Activated T-cell treated with anti-CD3 and anti-CD28 coated beads for 4 hours (primary cell): Measurements from ENCODE around the gene RSPH1.

Source experiments
- DNase-seq: peaks from one replicate; pipeline ENCODE4 v3.0.0-alpha.2; 2020

The RSPH1 gene

DNA sequence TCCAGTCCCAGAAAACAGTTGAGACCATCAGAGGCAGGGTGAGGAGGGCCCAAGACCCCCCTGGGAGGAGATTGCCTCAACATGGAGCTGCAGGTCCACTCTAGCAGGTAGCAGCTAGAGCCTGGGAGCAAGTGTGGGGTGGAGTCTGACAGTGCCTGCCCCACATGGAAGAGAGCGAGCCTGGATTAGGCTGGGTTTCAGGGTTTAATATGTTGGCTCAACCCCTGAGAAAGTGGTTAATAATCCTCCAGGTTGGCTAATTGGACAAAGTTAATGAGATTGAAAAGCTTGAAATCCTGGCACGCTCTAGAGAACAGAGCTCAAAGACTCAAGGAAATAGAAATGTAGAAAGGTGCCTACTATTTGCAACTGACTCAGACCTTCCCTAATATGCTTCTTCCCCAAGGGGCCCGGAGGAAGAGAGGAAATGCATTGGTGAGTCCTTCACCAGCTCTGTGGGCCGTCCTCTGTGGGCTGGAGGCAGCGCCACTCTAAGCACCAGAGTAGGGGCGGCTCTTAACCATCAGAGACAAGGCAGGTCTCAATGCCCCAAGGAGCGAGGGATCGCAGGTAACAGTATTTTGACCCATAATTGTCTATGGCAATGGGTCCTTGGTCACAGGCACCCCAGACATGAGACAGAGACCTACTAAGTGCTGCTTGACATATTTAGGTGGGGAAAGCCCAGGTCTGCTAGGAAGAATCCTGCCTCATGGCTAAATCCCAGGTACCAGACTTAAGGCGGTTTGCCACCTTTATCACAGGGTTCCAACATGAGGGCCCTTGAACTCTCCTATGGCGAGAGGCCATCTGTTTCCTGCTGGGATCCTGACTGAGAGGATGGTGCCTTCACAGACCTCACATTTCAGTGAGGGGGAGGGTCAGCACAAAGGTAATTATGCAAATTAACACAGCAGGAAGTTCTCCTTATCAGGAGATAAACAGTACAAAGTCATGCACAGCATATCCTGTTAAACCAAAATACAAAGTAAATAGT is 33.8 kb downstream of the RSPH1 start:
- no peak for DNase-seq

DNA sequence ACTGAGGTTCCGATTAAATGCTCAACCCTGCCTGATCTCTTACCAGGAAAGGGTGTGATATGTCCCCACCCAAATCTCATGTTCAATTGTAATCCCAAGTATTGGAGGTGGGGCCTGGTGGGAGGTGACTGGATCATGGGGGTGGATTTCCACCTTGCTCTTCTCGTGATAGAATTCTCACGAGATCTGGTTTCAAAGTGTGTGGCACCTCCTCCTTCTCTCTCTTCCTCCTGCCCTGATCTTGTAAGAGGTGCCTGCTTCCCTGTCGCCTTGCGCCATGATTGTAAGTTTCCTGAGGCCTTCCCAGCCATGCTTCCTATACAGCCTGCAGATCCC is 34.9 kb downstream of the RSPH1 start:
- DNase-seq = no peak

DNA sequence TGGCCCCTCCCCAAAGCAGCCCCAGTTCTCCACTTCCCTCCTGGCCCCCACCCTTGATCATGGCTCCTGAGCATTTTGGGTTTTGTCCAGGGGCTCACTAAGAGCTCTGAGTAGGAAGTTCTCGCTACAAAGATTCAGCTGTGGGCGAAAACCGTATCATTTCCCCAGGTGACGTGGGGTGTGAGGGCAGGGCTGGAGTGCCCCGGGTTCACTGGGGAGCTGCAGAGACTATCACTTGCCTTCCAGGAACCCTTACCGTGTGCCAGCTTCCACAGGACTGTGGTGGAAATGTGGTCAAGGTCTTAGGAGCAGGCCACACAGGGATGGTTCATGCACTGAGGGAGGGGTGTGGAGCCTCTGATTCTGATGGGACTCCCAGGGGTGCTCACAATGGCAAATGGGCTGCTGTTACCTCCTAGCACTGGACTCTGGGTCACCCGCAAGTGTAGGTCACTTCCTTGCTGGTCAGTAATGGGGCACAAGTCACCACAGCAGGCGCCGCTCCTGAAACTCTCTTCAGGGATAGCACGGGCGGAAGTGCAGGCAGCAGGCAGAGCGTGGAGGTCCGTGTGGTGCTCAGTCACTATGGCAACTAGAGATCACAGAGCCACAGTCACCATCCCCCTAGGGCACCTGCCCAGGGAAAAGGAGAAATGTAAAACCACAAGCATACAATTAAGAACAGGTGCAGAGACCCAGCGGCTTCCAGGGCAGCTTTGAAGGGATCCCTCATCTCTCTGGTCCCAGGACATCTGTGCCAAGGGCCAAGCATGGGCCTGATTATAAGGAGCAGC is 35.4 kb downstream of the RSPH1 start:
- DNase-seq = peak; percentile 18

DNA sequence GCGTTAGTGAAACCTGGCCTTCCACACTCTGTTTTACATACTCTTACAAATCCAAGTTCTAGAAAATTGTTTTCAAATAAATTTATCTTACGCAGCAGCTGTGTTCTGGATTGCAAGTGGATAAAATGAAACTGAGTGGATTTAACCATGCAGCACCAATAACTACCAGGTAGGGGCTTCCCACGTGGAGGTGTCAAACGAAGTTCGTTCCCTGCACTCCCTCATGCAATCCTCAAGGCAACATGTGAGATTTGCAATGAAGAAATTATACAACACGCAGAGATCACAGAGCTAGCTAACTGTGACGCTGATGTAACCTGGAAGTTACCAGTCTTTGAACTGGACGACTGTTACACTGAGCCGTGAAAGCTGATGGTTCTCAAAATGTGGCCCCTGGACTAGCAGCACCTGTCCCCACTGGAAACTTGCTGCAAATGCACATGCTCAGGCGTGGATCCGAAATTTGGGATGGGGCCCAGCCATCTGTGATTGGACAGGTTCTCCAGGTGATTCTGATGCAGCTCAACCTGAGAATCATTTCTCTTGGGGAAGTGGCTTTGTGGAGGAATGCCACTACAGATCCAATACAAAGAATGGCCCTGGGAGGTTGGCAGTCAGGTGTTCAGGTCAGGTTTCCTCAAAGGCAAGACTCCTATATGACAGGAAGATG is 36.3 kb downstream of the RSPH1 start:
- DNase-seq = no peak

DNA sequence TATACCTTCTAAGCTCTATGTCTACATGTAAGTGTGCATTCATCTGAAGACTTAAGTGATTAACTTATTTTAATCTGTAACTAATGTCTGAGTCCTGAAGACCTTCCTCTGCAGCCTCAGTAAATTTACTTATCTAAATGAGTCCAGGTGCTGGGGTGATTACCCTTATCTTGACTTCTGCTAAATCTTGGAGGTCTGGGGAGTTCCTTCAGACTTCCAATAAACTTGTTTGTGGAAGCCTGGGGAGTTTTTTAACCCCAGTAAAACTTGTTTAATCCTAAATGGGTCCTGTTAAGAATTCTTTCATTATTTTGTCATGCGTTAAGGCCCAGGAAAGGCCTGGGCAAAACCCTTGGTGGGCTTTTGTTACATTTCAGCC is 37.0 kb downstream of the RSPH1 start:
- DNase-seq = no peak

DNA sequence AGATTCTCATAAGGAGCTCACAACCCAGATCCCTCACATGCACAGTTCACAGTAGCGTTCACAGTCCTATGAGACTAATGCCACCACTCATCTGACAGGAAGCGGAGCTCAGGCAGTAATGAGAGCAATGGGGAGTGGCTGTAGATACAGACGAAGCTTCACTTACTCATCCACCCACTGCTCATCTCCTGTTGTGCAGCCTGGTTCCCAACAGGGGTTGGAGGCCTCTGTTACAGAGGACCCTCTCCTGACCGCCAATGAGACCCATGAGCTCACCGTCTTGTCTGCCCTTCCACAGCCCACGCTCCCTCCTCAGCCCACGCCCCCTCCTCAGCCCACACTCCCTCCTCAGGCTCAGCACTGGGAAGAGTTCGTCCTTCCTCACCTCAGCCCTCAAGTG is 39.6 kb downstream of the RSPH1 start:
- peak; percentile 35 for DNase-seq

DNA sequence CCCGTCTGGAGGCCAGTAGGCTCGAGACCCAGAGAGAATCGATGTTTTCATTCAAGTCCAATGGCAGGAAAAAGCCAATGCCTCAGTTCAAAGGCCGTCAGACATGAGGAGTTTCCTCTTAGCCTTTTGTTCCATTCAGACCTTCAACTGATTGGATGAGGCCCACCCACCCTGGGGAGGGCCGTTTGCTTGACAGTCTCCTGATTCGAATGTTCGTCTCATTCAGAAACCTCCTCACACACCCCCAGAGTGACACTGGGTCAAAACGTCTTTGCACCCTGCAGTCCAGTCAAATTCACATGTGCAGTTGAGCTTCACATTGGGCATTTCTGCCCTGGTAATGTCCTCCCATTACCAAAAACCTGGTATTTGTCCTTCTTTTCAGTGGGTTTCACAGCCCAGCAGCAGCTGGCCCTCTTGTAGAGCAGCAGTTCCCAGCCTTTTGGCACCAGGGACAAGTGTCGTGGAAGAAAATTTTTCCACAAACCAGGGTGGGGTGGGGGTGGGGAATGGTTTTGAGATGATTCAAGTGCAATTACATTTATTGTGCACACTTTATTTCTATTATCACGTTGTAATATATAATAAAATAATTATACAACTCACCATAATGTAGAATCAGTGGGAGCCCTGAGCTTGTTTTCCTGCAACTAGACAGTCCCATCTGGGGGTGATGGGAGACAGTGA is 40.1 kb downstream of the RSPH1 start:
- DNase-seq = no peak

DNA sequence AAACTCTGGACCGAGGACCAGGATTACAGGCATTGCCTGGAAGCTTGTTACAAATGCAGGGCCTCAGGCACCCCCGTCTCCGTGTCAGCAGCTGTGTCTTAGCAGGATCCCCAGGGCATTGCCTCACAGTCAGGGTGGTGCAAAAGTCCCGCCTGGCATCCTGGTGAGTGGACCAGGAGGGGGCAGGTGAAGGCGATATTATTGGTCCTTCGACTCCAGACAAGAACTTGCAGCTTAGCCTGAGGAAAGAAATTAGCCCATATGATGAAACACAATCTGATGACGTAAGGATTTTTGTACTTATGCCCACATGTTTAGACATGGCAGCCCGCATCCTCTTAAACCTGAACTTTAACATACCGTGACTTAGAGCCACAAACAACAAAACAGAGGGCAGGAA is 40.8 kb downstream of the RSPH1 start:
- no peak for DNase-seq

DNA sequence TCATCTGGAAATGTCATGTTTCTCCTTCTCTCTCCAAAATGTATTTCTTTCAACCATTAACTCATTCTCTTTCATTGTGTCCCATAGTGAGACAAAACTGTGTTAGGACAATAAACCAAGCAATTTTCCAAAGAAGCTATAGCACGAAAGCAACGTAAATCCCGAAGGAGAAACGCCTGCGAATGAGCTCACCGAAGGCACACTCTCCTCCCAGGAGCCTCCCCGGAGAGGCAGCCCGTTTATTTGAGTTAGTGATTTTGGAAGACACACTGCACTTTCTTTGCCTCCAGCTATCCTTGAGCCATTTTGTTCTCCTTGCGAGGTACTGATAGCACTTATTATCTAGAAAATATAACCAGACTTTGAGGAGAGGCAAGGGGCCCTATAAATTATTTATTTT is 41.2 kb downstream of the RSPH1 start:
- no peak for DNase-seq

DNA sequence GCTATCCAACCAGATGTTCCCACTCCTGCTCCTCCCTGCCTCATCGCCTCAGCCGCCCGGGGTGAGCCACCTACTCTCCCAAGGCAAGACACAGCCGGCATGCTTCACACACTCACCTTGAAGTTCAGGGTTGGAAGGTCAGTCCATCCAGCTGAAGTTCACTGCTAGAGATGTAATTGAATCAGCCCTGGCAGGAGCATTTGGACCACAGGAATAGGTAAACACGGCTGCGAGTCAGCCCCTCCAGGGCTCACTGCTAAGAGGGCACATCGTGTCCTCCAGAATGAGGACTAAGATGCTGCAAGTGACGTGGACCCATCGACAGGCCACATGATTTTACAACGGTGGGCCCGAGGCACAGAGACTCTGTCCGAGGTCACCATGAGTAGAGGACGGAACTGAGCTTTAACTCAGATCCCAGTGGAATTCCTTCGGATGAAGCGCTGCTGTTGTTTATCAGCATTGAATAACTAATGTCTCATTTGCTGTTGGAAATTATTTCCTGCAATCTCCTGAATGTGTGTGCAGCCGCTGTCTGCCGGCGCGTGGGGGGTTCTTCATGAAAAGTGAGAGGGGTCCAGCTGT is 41.9 kb downstream of the RSPH1 start:
- DNase-seq = no peak

DNA sequence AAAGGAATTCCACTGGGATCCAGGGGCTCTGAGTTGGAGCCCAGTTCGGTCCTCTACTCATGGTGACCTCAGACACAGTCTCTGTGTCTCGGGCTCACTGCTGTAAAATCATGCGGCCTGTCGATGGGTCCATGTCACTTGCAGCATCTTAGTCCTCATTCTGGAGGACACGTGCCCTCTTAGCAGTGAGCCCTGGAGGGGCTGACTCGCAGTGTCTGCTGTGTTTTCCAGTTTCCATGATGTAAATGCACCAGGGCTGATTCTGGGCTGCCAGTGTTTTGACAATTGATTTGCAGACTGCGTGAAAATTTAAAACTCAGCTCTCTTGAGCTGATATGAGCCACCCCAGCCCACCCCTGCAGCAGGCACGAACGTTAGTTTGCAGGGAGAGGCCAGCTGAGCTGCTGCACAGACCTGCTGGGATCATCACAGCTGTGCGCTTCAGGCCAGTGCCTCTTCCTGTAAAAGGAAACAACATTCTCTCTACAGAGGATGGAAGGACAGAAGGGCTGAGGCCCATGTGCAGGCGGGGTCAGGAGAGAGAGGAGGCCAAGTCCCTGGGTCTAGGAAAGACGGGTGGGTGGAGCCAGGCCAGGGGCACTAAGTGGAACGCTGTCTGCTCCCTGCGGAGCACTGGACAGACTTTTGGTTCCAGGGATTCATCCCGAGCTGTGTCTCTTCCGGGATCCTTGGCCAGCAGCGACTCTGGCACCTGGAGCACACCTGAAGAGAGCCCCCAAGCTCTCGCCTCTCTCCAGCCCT is 42.6 kb downstream of the RSPH1 start:
- no peak for DNase-seq

DNA sequence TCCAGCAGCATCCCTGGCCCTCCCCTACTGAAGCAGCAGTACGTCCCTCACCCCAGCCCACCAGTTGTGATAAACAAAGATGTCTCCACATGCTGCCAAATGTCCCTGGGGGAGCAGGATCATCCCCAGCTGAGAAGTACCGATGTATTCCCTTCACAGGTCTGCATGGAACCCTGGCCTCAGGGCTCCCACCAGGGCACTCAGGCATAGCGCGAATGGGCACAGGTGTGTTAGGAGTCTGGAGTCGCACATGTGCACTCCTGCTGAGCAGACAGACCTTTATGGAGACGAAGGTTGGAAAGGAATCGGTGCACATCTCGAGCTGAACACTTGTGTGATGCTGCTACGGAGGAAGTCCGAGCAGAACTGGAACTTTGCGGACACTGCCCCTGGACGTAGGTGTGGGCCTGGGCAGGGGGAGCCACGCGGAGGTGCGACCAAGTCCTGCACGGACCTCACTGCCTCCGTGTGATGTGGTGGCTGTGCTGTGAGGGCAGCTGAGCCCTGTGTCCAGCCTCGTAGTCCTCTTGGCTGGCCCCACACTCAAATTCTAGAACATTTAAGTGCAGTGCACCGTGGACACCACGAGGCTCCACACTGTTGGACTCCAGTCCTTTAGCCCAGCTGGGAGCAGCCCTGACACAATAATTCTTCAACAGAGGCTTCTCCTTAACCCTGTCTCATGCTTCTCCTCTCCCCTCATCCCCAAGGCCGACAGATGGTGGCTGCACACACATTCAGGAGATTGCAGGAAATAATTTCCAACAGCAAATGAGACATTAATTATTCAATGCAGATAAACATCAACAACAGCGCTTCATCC is 43.4 kb downstream of the RSPH1 start:
- no peak for DNase-seq

DNA sequence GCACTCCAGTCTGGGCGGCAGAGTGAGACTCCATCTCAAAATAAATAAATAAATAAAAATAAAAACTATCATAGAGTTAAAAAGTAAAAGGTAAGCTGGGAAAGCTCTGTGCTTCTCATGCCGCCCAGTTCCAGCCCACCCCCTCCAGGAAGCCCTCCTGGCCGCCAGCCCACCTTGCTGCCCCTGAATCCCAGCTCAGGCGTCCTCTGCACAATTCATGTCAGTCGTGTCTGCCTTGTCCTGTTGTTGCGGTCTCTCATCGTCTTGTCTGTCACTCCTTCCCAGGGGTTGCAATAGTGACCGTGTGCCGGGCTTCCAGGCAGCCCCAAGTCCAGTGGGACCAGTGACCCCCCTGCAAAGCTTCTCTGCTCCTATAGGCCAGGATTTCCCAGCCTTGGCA is 44.1 kb downstream of the RSPH1 start:
- DNase-seq = no peak

DNA sequence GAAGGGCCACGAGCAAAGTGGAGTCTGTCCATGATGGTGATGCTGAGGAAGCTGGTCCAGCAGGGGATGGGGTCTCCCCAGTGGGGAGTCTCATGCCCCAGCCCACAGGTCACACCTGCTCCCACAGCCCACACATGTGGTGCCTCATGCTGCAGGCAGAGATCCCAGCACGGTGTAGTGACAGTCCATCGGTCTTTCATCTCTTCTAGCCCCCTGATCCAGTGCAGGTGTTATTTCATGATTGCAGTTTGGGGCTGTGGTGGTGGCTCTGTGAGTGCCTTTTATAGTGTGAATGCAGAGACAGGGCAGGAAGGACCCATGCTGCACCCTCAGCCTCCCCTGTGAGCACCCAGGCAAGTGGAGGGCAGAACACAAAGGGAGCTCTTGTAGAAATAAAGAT is 47.3 kb downstream of the RSPH1 start:
- no peak for DNase-seq

DNA sequence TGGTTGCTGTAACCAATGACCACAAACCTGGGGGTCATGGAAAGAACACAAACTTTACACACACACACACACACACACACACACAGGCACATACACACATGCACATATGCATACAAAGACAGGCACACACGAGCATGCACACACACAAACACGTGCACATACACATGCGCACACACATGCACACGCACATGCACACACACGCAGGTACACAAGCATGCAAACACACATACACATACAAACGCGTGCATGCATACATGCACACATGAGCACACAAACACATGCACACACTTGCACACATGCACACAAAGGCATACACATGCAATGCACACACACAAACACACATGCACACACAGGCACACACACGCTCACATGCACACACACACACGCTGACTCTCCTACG is 48.3 kb downstream of the RSPH1 start:
- no peak for DNase-seq

DNA sequence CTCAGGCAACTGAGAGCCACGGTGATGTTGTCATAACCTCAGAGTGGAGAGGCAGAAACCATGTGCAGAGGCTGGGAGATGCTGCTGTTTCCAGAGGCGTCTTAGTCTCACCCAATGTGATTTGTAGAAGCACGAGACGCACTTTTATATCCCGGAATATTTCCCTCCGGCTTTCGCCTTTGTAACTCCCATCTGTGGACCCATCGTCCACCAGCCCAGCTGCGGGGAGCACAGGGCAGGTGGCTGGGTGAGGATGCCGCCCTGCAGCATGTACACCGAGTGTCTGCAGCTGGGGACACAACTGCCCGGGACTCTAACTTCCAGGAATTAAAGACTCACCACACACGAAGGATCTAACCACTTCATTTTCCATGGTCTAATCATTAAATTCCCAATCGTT is 48.8 kb downstream of the RSPH1 start:
- DNase-seq = no peak

DNA sequence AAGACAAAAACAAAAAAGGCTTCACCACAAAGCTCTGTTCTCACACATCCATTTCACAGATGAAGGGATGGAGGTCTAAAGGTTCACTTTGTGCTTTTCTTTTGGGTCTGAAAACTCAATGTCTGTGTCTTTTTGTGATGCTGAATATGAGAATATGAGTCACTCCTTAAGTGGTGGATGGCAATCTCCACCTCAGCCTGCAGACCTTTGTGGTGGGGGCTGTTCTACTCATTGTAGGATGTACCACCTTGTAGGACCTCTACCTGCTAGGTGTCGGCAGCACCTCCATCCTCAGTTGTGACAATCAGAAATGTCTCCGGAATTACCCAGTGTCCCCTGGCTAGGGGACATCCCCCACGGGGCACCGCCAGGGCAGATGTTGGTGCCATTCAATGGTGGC is 49.5 kb downstream of the RSPH1 start:
- DNase-seq = no peak

DNA sequence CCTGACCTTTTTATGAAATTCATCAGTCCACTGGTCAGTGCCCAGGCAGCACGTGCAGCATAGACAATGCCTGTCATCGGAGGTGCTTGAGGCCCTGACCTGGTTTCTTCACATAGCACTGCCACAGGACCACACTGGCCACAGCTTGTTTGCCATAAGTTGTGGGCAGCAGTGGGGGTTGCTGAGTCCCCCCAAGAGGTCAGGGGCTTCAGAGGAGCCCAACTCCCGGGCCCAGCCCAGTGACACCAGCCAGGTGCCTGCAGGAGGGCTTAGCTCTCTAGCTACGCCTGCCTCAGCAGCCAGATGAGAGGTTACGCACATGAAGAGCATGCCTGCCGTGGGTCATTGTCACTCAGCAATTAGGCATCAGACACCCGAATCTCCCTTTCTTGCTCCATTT is 50.7 kb downstream of the RSPH1 start:
- DNase-seq = no peak

DNA sequence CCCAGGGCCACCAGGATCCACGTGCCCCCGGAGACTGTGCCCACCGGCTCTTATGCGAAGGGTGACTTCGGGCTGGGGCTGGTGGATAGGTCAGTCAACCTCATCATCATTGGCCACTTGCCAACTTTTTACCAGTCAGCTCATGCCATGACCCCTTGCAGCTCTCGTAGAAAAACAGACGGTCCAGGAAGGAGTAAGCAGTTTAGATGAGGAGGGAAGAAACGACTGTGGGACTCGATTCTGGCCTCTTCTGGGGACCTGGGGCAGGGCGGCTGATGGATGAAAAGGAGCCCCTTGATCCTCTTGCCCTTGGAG is 51.3 kb downstream of the RSPH1 start:
- no peak for DNase-seq

DNA sequence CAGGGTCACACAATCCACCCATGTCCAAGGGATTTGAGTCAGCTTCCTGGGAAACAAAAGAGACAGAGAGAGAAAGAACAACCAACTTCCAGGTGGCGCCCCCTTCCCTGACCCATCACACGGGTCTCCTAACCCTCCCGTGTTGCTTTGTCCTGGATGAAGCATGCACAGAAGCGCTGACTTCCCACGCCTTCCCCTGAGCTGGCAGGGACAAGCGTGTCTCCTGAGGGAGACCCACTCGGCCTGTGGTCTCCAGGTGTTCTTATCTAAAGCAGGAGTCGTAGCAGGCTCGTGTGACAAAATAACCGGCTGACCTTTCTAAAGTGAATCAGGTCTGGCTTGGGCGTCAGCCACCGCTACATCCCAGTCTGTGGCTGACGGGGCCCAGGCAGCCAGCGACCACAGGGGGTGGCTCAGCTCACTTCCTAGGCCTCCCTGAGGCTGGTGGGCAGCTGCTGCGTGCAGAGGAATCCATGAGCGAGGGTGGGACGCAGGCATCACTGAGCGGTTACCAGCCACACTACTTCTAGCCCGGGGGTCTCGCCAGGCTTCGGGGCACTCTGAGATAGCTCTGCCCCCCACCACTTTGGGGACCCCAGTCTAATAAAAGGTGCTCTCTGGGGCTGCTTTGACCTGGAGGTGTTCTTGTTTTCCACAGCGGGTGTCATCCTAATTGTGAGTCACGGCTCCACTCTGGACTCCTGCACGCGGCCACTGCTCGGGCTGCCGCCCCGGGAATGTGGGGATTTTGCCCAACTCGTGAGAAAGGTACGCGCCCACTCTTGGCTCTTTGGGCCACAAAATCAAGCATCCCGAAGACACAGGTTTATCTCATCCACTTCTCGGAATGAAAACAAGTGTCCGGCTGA is 51.9 kb downstream of the RSPH1 start:
- no peak for DNase-seq
